IPS-18a (cell line): ENCODE measurements around the gene PRM2.
A peak's percentile ranks its signal among the peaks of the same experiment; 100 is the strongest.

Source experiments
- H3K27ac ChIP-seq: one replicate; pipeline ENCODE4 v1.5.1; 2013; ENCODE audit warnings: low read length
- H3K27me3 ChIP-seq: one replicate; pipeline ENCODE4 v1.6.1; 2013; ENCODE audit warnings: mild to moderate bottlenecking, low read length; ENCODE audit not compliant: control insufficient read depth, insufficient read depth
- H3K36me3 ChIP-seq: one replicate; pipeline ENCODE4 v1.6.1; 2013; ENCODE audit warnings: low read depth, low read length; ENCODE audit not compliant: control insufficient read depth
- H3K4me1 ChIP-seq: one replicate; pipeline ENCODE4 v1.6.1; 2013; ENCODE audit warnings: low read depth, low read length; ENCODE audit not compliant: control insufficient read depth
- H3K4me3 ChIP-seq: one replicate; pipeline ENCODE4 v1.5.1; 2013; ENCODE audit warnings: low read length
- H3K9ac ChIP-seq: one replicate; pipeline ENCODE4 v1.6.1; 2013; ENCODE audit warnings: mild to moderate bottlenecking, low read length, moderate library complexity
- H3K9me3 ChIP-seq: one replicate; pipeline ENCODE4 v1.6.1; 2013; ENCODE audit warnings: low read depth, low read length; ENCODE audit not compliant: control insufficient read depth

Gene PRM2, protein sequence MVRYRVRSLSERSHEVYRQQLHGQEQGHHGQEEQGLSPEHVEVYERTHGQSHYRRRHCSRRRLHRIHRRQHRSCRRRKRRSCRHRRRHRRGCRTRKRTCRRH

DNA sequence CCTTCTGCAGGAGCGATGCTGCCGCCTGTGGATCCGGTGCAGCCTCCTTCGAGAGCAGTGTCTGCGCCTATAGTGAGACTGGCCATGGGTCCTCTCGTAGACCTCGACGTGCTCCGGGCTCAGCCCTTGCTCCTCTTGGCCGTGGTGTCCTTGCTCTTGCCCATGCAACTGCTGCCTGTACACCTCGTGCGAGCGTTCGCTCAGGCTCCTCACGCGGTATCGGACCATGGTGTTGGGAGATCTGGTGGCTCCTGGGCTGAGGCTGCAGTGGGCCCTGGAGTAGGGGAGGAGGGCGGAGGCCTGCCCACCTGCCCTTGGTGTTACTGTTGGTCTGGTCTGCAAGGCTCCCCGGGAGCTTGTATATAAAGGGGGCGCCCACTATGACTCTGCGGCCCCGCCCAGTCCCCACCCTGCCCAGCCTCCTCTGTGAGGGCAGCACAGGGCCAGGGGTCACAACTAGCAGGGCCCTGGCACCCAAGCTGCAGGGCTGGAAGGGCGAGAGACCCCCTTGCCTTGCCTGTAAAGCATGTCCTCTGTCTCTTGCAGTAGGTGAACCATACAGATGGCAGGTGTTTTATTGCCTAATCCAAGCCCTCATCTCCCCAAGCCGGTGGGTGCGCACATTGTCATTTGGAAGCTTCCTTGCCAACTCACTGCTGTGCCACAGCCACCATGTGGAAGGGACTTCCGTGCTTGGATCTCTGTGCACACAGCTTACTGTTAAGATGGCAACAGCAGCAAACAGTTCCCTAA is at the start of gene PRM2:
Gene PRM2 (minus strand): TSS at position 338 of the 753 bp plus-strand sequence. CDS start 110 bp downstream, at position 228.
- Histone ChIP-seq H3K9ac (no peak within 1 kb of the TSS), H3K9me3 (no peaks in the 10 kb centered on the region), H3K27ac (no peak within 1 kb of the TSS), H3K36me3 (no peaks in the 10 kb centered on the region), H3K4me1 (peaks cover 6% of the 10 kb centered on the region), H3K27me3 (no peaks in the 10 kb centered on the region), H3K4me3 (no peak within 1 kb of the TSS)

DNA sequence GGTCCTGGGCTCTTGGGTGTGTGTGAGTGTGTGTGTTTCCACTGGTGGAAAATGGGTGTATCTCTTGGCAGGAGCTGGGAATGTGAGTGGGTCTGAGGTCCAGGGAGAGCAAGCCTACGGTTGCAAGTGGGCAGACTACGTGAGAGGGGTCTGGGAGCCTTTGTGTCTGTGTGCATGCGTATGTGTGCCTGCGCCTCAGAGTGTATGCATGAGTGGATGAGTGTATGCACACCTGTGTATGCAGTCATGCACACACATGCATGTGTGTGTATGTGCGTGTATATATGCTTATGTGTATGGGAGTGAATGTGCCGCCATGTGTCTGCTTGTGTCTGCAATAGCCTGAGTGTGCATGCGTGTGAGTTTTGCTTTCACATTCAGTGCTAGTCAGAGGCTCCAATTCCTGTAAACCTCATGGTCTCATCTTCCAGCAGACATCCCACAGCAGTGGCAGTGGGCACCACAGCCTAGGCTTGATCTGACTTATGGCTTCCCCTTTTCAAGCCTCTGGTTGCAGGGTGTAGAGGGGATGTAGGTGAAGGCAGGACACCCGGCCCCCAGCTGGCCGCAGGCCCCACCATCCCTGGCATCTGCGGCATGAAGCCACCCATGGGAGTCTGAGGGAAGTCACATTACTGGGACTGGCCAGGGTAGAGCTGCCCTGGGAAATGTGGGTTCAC is 49.3 kb upstream of the PRM2 start:
- no peak overlapping the region for H3K27ac ChIP-seq
- H3K9ac ChIP-seq, result no peak overlapping the region

DNA sequence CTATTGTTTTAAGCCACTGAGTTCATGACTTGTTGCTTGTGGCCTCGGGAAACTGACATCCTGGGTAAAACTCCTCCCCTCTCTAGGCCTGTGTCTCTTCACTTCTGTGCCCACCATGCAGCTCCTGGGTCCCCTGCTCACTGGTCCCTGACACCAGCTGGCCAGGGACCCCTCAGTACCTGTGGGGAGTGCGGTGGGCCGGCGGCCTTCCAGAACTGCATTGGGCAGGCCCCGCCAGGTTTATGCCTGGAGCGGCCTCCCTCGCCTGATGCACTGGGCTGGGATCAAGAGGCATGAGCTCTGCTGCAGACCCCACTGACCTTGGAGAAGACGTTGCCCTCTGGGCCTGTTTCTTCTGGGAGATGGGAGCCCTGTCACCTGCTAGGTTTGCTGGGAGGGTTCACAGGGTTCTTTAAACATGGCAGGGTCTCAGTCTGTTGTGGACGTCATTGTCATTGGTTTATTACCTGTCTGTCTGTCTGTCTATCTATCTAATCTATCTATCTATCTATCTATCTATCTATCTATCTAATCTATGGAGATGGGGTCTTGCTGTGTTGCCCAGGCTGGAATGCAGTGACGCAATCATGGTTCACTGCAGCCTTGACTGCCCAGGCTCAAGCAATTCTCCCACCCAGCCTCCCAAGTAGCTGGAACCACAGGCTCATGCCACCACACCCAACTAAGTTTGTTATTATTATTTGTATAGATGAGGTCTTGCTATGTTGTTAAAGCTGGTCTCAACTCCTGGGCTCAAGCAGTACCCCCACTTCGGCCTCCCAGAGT is 47.5 kb upstream of the PRM2 start:
- Histone ChIP-seq H3K27me3 (no peaks in the 10 kb centered on the region), H3K27ac (no peak overlapping the region), H3K36me3 (no peaks in the 10 kb centered on the region), H3K9ac (no peak overlapping the region), H3K4me1 (peaks cover 9% of the 10 kb centered on the region), H3K9me3 (no peaks in the 10 kb centered on the region), H3K4me3 (no peak overlapping the region)

More for the DNA sequence above, 49.3 kb upstream of the PRM2 start:
- no peak overlapping the region for H3K4me3 ChIP-seq
- H3K27me3 ChIP-seq, result no peaks in the 10 kb centered on the region
- H3K36me3 ChIP-seq, result no peaks in the 10 kb centered on the region
- H3K4me1 ChIP-seq, result peaks cover 20% of the 10 kb centered on the region
- no peaks in the 10 kb centered on the region for H3K9me3 ChIP-seq

DNA sequence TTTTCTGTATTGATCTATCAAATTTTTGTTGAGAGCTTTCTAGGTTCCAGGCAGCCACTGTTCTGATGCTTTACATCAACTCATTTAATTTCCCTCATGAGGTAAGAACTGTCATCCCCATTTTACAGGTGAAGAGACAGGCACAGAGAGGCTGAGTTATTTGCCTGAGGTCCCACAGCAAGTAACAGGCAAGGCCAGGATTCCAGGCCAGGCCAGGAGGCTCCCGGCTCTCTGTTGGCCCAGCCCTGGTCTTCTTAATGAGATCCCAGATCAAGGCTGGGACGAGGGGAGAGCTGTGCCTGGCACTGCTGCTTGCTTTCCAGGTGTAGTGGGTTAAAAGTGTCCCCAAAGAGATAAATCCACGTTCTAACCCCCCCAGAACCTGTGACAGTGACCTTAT is 46.5 kb upstream of the PRM2 start:
- no peaks in the 10 kb centered on the region for H3K27me3 ChIP-seq
- peaks cover under 1% of the 10 kb centered on the region for H3K4me1 ChIP-seq
- no peak overlapping the region for H3K27ac ChIP-seq
- no peak overlapping the region for H3K9ac ChIP-seq
- H3K4me3 ChIP-seq, result no peak overlapping the region
- H3K36me3 ChIP-seq, result no peaks in the 10 kb centered on the region
- no peaks in the 10 kb centered on the region for H3K9me3 ChIP-seq

DNA sequence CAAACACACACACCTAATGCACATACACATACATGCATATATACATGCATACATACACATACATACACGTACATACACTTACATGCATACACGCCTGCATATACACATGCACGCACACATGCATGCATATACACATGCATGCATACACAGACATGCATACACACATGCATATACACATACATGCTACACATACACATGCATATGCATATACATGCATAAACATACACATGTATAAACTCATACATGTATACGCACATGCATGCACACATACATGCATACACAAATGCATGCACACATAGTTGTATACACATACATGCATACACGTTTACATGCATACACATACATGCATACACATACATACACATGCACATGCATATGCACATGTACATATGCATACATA is 45.4 kb upstream of the PRM2 start:
- Histone ChIP-seq H3K4me1 (peaks cover 3% of the 10 kb centered on the region), H3K27ac (no peak overlapping the region), H3K9me3 (no peaks in the 10 kb centered on the region), H3K27me3 (no peaks in the 10 kb centered on the region), H3K4me3 (no peak overlapping the region), H3K36me3 (no peaks in the 10 kb centered on the region), H3K9ac (no peak overlapping the region)

DNA sequence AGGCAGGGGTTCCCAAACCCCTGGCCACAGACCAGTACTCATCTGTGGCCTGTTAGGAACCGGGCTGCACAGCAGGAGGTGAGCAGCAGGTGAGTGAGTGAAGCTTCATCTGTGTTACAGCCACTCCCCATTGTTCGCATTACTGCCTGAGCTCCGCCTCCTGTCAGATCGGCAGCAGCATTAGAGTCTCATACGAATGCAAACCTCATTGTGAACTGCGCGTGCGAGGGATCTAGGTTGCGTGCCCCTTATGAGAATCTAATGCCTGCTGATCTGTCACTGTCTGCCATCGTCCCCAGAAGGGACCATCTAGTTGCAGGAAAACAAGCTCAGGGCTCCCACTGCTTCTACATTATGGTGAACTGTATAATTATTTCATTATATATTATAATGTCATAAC is 43.9 kb upstream of the PRM2 start:
- peaks cover 13% of the 10 kb centered on the region for H3K4me1 ChIP-seq
- no peak overlapping the region for H3K27ac ChIP-seq
- H3K9me3 ChIP-seq, result no peaks in the 10 kb centered on the region
- H3K4me3 ChIP-seq, result no peak overlapping the region
- H3K27me3 ChIP-seq, result no peaks in the 10 kb centered on the region
- H3K9ac ChIP-seq, result no peak overlapping the region
- no peaks in the 10 kb centered on the region for H3K36me3 ChIP-seq

DNA sequence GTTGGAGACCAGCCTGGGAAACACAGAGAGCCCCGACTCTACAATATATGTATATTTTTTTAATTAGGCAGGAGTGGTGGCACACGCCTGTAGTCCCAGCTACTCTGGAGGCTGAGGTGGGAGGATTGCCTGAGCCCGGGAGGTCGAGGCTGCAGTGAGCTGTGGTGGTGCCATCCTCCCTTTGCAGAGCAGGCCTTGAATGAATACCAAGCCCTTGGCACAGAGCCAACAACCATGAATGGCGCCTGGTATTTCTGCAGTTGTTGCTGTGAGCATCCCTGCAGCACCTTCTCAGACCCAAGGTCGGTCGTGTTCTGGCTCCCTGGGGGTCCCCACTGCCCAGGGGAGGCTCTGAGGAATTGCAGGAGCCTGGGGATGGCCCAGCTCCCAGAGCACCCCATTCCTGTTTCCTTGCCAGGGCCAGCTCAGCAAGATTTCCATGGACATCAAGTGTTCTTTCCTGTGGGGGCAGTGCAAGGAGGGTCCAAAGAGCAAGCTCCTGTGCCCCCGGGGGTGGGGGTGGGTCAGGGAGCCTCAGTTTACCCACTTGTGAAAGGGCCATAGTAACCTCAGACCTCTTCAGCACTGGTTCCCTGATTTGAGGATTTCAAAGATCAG is 43.4 kb upstream of the PRM2 start:
- Histone ChIP-seq H3K9ac (no peak overlapping the region), H3K36me3 (no peaks in the 10 kb centered on the region), H3K9me3 (no peaks in the 10 kb centered on the region), H3K27ac (no peak overlapping the region), H3K27me3 (no peaks in the 10 kb centered on the region), H3K4me3 (no peak overlapping the region), H3K4me1 (peaks cover 18% of the 10 kb centered on the region)

DNA sequence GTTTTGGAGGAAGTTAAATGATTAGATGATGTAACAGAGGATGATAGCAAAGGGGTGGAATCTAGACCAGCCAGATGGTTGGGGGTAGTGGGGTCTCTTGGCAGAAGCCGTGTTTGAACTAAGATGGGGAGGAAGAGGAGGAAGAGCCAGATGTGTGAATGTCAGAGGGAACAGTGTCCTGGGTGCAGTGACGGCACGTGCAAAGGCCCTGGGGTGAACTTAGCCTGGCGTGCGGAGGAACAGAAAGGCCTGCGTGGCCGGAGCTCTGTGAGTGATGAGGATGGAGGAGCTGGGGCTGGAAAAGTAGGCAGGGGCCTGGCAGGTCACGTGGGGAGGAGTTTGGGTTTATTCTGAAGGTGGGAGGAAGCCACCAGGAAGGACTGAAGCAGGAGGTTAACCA is 42.5 kb upstream of the PRM2 start:
- H3K36me3 ChIP-seq, result no peaks in the 10 kb centered on the region
- no peak overlapping the region for H3K4me3 ChIP-seq
- no peak overlapping the region for H3K9ac ChIP-seq
- H3K9me3 ChIP-seq, result no peaks in the 10 kb centered on the region
- H3K4me1 ChIP-seq, result peaks cover 26% of the 10 kb centered on the region
- no peaks in the 10 kb centered on the region for H3K27me3 ChIP-seq
- H3K27ac ChIP-seq, result no peak overlapping the region

DNA sequence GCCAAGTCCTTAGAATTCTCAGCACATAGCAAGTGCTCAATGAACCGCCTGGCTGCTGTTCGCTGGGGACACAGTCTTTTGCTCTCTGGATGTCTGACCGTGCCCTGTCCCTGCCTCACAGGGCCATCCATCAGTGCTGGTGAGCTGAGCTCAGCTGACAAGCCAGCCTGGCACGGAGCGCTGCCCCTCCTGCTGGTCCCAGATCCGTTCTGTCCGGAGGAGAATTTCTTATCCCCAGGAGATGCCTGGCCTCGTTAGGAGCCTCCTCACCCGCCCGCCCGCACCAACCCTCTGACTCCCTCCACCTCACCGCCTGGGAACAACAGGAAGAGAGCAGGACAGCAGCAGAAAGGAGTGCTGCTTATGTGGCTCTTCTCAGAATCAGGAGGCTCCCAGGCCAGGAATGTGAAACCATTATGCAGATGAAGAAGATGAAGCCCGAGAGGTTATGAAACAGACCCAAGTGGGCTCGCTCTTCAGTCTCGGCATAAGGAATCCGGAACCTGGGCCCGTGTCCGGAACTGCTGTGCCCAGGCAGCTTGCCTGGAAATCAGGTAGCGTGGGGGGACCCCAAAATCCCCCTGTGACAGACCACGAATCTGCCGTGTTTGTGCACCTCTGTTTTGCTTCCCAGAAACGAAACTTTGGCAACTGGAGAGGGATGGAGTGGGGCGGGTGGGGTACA is 40.2 kb upstream of the PRM2 start:
- no peaks in the 10 kb centered on the region for H3K9me3 ChIP-seq
- H3K27me3 ChIP-seq, result no peaks in the 10 kb centered on the region
- H3K36me3 ChIP-seq, result no peaks in the 10 kb centered on the region
- H3K9ac ChIP-seq, result peak overlapping the region; percentile 56
- H3K4me1 ChIP-seq, result peaks cover 41% of the 10 kb centered on the region
- peak overlapping the region; percentile 74 for H3K27ac ChIP-seq
- H3K4me3 ChIP-seq, result peak overlapping the region; percentile 47

DNA sequence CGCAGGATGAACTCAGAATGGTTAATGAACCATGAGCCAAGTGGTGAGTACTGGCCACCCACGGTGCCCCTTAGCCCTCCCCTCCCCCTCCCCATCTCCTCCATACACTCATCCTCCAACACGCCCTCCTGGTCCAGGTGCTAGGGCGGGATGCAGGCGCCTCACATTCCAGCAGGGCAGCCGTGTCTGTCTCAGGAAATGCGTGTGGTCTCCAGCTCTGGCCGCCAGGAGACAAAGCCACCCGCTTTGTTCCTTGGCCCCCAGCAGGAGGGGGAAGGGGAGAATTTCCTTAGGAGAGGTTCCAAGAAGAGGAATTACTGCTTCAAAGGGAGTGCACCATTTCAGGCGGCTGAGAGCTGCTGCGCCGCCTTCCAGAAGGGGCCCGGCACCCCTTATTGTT is 39.2 kb upstream of the PRM2 start:
- peak overlapping the region; percentile 56 for H3K9ac ChIP-seq
- H3K27ac ChIP-seq, result no peak overlapping the region
- H3K27me3 ChIP-seq, result no peaks in the 10 kb centered on the region
- H3K4me1 ChIP-seq, result peaks cover 41% of the 10 kb centered on the region
- H3K4me3 ChIP-seq, result no peak overlapping the region
- no peaks in the 10 kb centered on the region for H3K9me3 ChIP-seq
- H3K36me3 ChIP-seq, result no peaks in the 10 kb centered on the region
